ENCODE results near the gene DNM3.

The DNM3 gene

GRCh38 chr1:171869097-171869496, 27.8 kb downstream of the DNM3 start:
- no peak for DNase-seq (ENCODE audit: low read depth in 2 of 2)

GRCh38 chr1:171871848-171872247, 30.6 kb downstream of the DNM3 start:
- no peak for DNase-seq (ENCODE audit: low read depth in 2 of 2)

GRCh38 chr1:171872430-171872829, 31.1 kb downstream of the DNM3 start:
- DNase-seq (ENCODE audit: low read depth in 2 of 2), result no peak

- no peak for DNase-seq (ENCODE audit: low read depth in 2 of 2)
Measured at GRCh38 chr1:171873664-171874063, 32.4 kb downstream of the DNM3 start.

GRCh38 chr1:171877701-171878100, 36.4 kb downstream of the DNM3 start:
- DNase-seq (ENCODE audit: low read depth in 2 of 2), result no peak

- no peak for DNase-seq (ENCODE audit: low read depth in 2 of 2)
Measured at GRCh38 chr1:171879556-171879955, 38.3 kb downstream of the DNM3 start.

- DNase-seq (ENCODE audit: low read depth in 2 of 2), result no peak
Measured at GRCh38 chr1:171881442-171881841, 40.1 kb downstream of the DNM3 start.

- no peak for DNase-seq (ENCODE audit: low read depth in 2 of 2)
Measured at GRCh38 chr1:171883849-171884248, 42.6 kb downstream of the DNM3 start.

- no peak for DNase-seq (ENCODE audit: low read depth in 2 of 2)
Measured at GRCh38 chr1:171884475-171884874, 43.2 kb downstream of the DNM3 start.

- DNase-seq (ENCODE audit: low read depth in 2 of 2), result no peak
Measured at GRCh38 chr1:171890131-171890530, 48.8 kb downstream of the DNM3 start.

GRCh38 chr1:171896936-171897703, 55.8 kb downstream of the DNM3 start:
- no peak for DNase-seq (ENCODE audit: low read depth in 2 of 2)

GRCh38 chr1:171898941-171899340, 57.6 kb downstream of the DNM3 start:
- DNase-seq (ENCODE audit: low read depth in 2 of 2), result no peak

- no peak for DNase-seq (ENCODE audit: low read depth in 2 of 2)
Measured at GRCh38 chr1:171899838-171900237, 58.5 kb downstream of the DNM3 start.

GRCh38 chr1:171901245-171901644, 59.9 kb downstream of the DNM3 start:
- no peak for DNase-seq (ENCODE audit: low read depth in 2 of 2)

GRCh38 chr1:171902527-171902926, 61.2 kb downstream of the DNM3 start:
- DNase-seq (ENCODE audit: low read depth in 2 of 2), result no peak

GRCh38 chr1:171904778-171905450, 63.6 kb downstream of the DNM3 start:
- DNase-seq (ENCODE audit: low read depth in 2 of 2), result no peak

GRCh38 chr1:171909711-171910110, 68.4 kb downstream of the DNM3 start:
- no peak for DNase-seq (ENCODE audit: low read depth in 2 of 2)

GRCh38 chr1:171910786-171911185, 69.5 kb downstream of the DNM3 start:
- DNase-seq (ENCODE audit: low read depth in 2 of 2), result no peak

- DNase-seq (ENCODE audit: low read depth in 2 of 2), result no peak
Measured at GRCh38 chr1:171911506-171911905, 70.2 kb downstream of the DNM3 start.

GRCh38 chr1:171912509-171913175, 71.3 kb downstream of the DNM3 start:
- no peak for DNase-seq (ENCODE audit: low read depth in 2 of 2)

GRCh38 chr1:171913385-171913784, 72.1 kb downstream of the DNM3 start:
- DNase-seq (ENCODE audit: low read depth in 2 of 2), result no peak

GRCh38 chr1:171916315-171916771, 75.0 kb downstream of the DNM3 start:
- DNase-seq (ENCODE audit: low read depth in 2 of 2), result no peak

- DNase-seq (ENCODE audit: low read depth in 2 of 2), result no peak
Measured at GRCh38 chr1:171917331-171917730, 76.0 kb downstream of the DNM3 start.

All from fibroblast of skin of left biceps (primary cell).